ENCODE measurements around the gene TEX36. TPM values are rescaled to one million over a fixed set of nuclear protein-coding genes. Genes with fewer than 3 reads are reported as not detected.

Gene TEX36
- polyA plus RNA-seq (2013, experiment 1 of 2): not detected
- polyA plus RNA-seq (2013, experiment 2 of 2): not detected

- no peak within 1 kb of the TSS for H3K9ac ChIP-seq (ENCODE audit: low read depth, low read length, poor library complexity)
- no peak within 1 kb of the TSS for H2BK5ac ChIP-seq (ENCODE audit: low read length)
- no CpG with 5 or more reads among the region's 3 CpGs for WGBS, 2 donors (ENCODE audit: extremely low coverage in 2 of 2, insufficient read length in 2 of 2, insufficient replicate concordance in 1 of 2)
Observed at GRCh38 chr10:125683063-125683462, at the start of gene TEX36. TSS of gene TEX36 (minus strand) at chr10:125683163. CDS start at chr10:125682989, 174 bp downstream.

GRCh38 chr10:125727436-125727835 is 44.5 kb upstream of the TEX36 start:
- DNase-seq (ENCODE audit: low spot score): no peak
- no peak overlapping the region for H4K8ac ChIP-seq (ENCODE audit: low read depth, low read length)
- H3K79me1 ChIP-seq (ENCODE audit: low read depth, low read length): no peaks in the 10 kb centered on the region
- no peak overlapping the region for H2BK15ac ChIP-seq (ENCODE audit: low read length)
- no peak overlapping the region for H2AFZ ChIP-seq (ENCODE audit: low read length)
- H3K36me3 ChIP-seq (replicated peaks in 1 of 2; ENCODE audit: control insufficient read depth in 2 of 2, insufficient read depth in 2 of 2, low read length in 2 of 2): peaks cover 34 to 99% of the 10 kb centered on the region in 2 donors
- H3K18ac ChIP-seq (ENCODE audit: low read length): no peak overlapping the region
- H3K27ac ChIP-seq (replicated peaks; ENCODE audit: low read length): no peak overlapping the region
- H3K14ac ChIP-seq (ENCODE audit: low read length): no peak overlapping the region
- H4K91ac ChIP-seq (ENCODE audit: low read depth, low read length, poor library complexity): no peak overlapping the region
- H2AK5ac ChIP-seq (ENCODE audit: low read depth, low read length): no peak overlapping the region
- no peak overlapping the region for H3K23ac ChIP-seq (ENCODE audit: low read depth, low read length, poor library complexity)
- no peak overlapping the region for H3K4me2 ChIP-seq (ENCODE audit: insufficient read depth, low read length, poor library complexity, severe bottlenecking)
- H3K27me3 ChIP-seq (ENCODE audit: control insufficient read depth in 3 of 3, insufficient read depth in 3 of 3, low read depth in 1 of 3, low read length in 3 of 3): no peaks in the 10 kb centered on the region
- H3K4me3 ChIP-seq (ENCODE audit: low read length in 2 of 2): no peak overlapping the region
- no peak overlapping the region for H2BK120ac ChIP-seq (ENCODE audit: low read depth, low read length)
- no peak overlapping the region for H2BK12ac ChIP-seq (ENCODE audit: low read length)
- H2BK5ac ChIP-seq (ENCODE audit: low read length): no peak overlapping the region
- H3K9ac ChIP-seq (ENCODE audit: low read depth, low read length, poor library complexity): no peak overlapping the region
- no CpG with 5 or more reads among the region's 3 CpGs for WGBS, 2 donors (ENCODE audit: extremely low coverage in 2 of 2, insufficient read length in 2 of 2, insufficient replicate concordance in 1 of 2)
- no peaks in the 10 kb centered on the region for H3K4me1 ChIP-seq (ENCODE audit: control insufficient read depth in 2 of 2, insufficient read depth in 1 of 2, low read depth in 1 of 2, low read length in 2 of 2)
- H3K4ac ChIP-seq (ENCODE audit: low read length): no peak overlapping the region
- no peaks in the 10 kb centered on the region for H3K9me3 ChIP-seq (replicated peaks in 1 of 2; ENCODE audit: control insufficient read depth in 2 of 2, insufficient read depth in 1 of 2, low read depth in 1 of 2, low read length in 2 of 2)

More at GRCh38 chr10:125683063-125683462, at the start of gene TEX36:
- Histone ChIP-seq H4K91ac (ENCODE audit: low read depth, low read length, poor library complexity) (no peak within 1 kb of the TSS), H3K79me1 (ENCODE audit: low read depth, low read length) (no peaks in the 10 kb centered on the region), H2BK120ac (ENCODE audit: low read depth, low read length) (no peak within 1 kb of the TSS), H3K4me2 (ENCODE audit: insufficient read depth, low read length, poor library complexity, severe bottlenecking) (no peak within 1 kb of the TSS), H4K8ac (ENCODE audit: low read depth, low read length) (no peak within 1 kb of the TSS), H2BK12ac (ENCODE audit: low read length) (no peak within 1 kb of the TSS), H3K14ac (ENCODE audit: low read length) (no peak within 1 kb of the TSS), H3K27me3 (ENCODE audit: control insufficient read depth in 3 of 3, insufficient read depth in 3 of 3, low read depth in 1 of 3, low read length in 3 of 3) (peaks cover 0 to 6% (median 0%) of the 10 kb centered on the region in 3 experiments), H3K4me3 (ENCODE audit: low read length in 2 of 2) (no peak within 1 kb of the TSS), H2BK15ac (ENCODE audit: low read length) (no peak within 1 kb of the TSS), H3K4me1 (ENCODE audit: control insufficient read depth in 2 of 2, insufficient read depth in 1 of 2, low read depth in 1 of 2, low read length in 2 of 2) (peaks cover 2 to 6% of the 10 kb centered on the region in 2 donors), H2AFZ (ENCODE audit: low read length) (no peak within 1 kb of the TSS), H3K4ac (ENCODE audit: low read length) (no peak within 1 kb of the TSS), H3K27ac (replicated peaks; ENCODE audit: low read length) (no peak within 1 kb of the TSS), H2AK5ac (ENCODE audit: low read depth, low read length) (no peak within 1 kb of the TSS), H3K36me3 (replicated peaks in 1 of 2; ENCODE audit: control insufficient read depth in 2 of 2, insufficient read depth in 2 of 2, low read length in 2 of 2) (no peaks in the 10 kb centered on the region), H3K9me3 (replicated peaks in 1 of 2; ENCODE audit: control insufficient read depth in 2 of 2, insufficient read depth in 1 of 2, low read depth in 1 of 2, low read length in 2 of 2) (peaks cover 0 to 2% of the 10 kb centered on the region in 2 donors), H3K18ac (ENCODE audit: low read length) (peak within 1 kb of the TSS; percentile 11), H3K23ac (ENCODE audit: low read depth, low read length, poor library complexity) (no peak within 1 kb of the TSS)
- DNase-seq (ENCODE audit: low spot score): no peak

- WGBS, 2 donors (ENCODE audit: extremely low coverage in 2 of 2, insufficient read length in 2 of 2, insufficient replicate concordance in 1 of 2): no CpG with 5 or more reads among the region's 7 CpGs
- Histone ChIP-seq H3K14ac (ENCODE audit: low read length) (no peak overlapping the region), H4K91ac (ENCODE audit: low read depth, low read length, poor library complexity) (no peak overlapping the region), H2BK120ac (ENCODE audit: low read depth, low read length) (no peak overlapping the region), H3K4me2 (ENCODE audit: insufficient read depth, low read length, poor library complexity, severe bottlenecking) (no peak overlapping the region), H3K4me1 (ENCODE audit: control insufficient read depth in 2 of 2, insufficient read depth in 1 of 2, low read depth in 1 of 2, low read length in 2 of 2) (no peaks in the 10 kb centered on the region), H2BK12ac (ENCODE audit: low read length) (no peak overlapping the region), H3K9me3 (replicated peaks in 1 of 2; ENCODE audit: control insufficient read depth in 2 of 2, insufficient read depth in 1 of 2, low read depth in 1 of 2, low read length in 2 of 2) (no peaks in the 10 kb centered on the region), H3K4ac (ENCODE audit: low read length) (no peak overlapping the region), H3K4me3 (ENCODE audit: low read length in 2 of 2) (no peak overlapping the region), H2BK5ac (ENCODE audit: low read length) (no peak overlapping the region), H4K8ac (ENCODE audit: low read depth, low read length) (no peak overlapping the region), H2BK15ac (ENCODE audit: low read length) (no peak overlapping the region), H3K27ac (replicated peaks; ENCODE audit: low read length) (no peak overlapping the region), H3K23ac (ENCODE audit: low read depth, low read length, poor library complexity) (no peak overlapping the region), H2AK5ac (ENCODE audit: low read depth, low read length) (no peak overlapping the region), H3K9ac (ENCODE audit: low read depth, low read length, poor library complexity) (no peak overlapping the region), H3K36me3 (replicated peaks in 1 of 2; ENCODE audit: control insufficient read depth in 2 of 2, insufficient read depth in 2 of 2, low read length in 2 of 2) (peaks cover 34 to 99% of the 10 kb centered on the region in 2 donors), H2AFZ (ENCODE audit: low read length) (no peak overlapping the region), H3K27me3 (ENCODE audit: control insufficient read depth in 3 of 3, insufficient read depth in 3 of 3, low read depth in 1 of 3, low read length in 3 of 3) (no peaks in the 10 kb centered on the region), H3K79me1 (ENCODE audit: low read depth, low read length) (no peaks in the 10 kb centered on the region), H3K18ac (ENCODE audit: low read length) (no peak overlapping the region)
- DNase-seq (ENCODE audit: low spot score): no peak
Observed at GRCh38 chr10:125726914-125727313, 44.0 kb upstream of the TEX36 start.

GRCh38 chr10:125722811-125723210 is 39.8 kb upstream of the TEX36 start:
- Histone ChIP-seq H3K79me1 (ENCODE audit: low read depth, low read length) (peaks cover 1% of the 10 kb centered on the region), H3K36me3 (replicated peaks in 1 of 2; ENCODE audit: control insufficient read depth in 2 of 2, insufficient read depth in 2 of 2, low read length in 2 of 2) (peaks cover 22 to 73% of the 10 kb centered on the region in 2 donors)

More at GRCh38 chr10:125722811-125723210, 39.8 kb upstream of the TEX36 start:
- Histone ChIP-seq H2BK12ac (ENCODE audit: low read length) (no peak overlapping the region), H3K4me3 (ENCODE audit: low read length in 2 of 2) (no peak overlapping the region), H2BK120ac (ENCODE audit: low read depth, low read length) (no peak overlapping the region), H2BK5ac (ENCODE audit: low read length) (no peak overlapping the region), H3K18ac (ENCODE audit: low read length) (no peak overlapping the region), H4K8ac (ENCODE audit: low read depth, low read length) (no peak overlapping the region), H3K23ac (ENCODE audit: low read depth, low read length, poor library complexity) (no peak overlapping the region), H3K4me1 (ENCODE audit: control insufficient read depth in 2 of 2, insufficient read depth in 1 of 2, low read depth in 1 of 2, low read length in 2 of 2) (peaks cover 1 to 6% of the 10 kb centered on the region in 2 donors), H3K14ac (ENCODE audit: low read length) (no peak overlapping the region), H2AK5ac (ENCODE audit: low read depth, low read length) (no peak overlapping the region), H2AFZ (ENCODE audit: low read length) (no peak overlapping the region), H2BK15ac (ENCODE audit: low read length) (no peak overlapping the region), H3K4ac (ENCODE audit: low read length) (no peak overlapping the region), H3K27ac (replicated peaks; ENCODE audit: low read length) (no peak overlapping the region), H3K9ac (ENCODE audit: low read depth, low read length, poor library complexity) (no peak overlapping the region), H3K9me3 (replicated peaks in 1 of 2; ENCODE audit: control insufficient read depth in 2 of 2, insufficient read depth in 1 of 2, low read depth in 1 of 2, low read length in 2 of 2) (peaks cover 0 to 5% of the 10 kb centered on the region in 2 donors), H3K27me3 (ENCODE audit: control insufficient read depth in 3 of 3, insufficient read depth in 3 of 3, low read depth in 1 of 3, low read length in 3 of 3) (no peaks in the 10 kb centered on the region), H3K4me2 (ENCODE audit: insufficient read depth, low read length, poor library complexity, severe bottlenecking) (no peak overlapping the region), H4K91ac (ENCODE audit: low read depth, low read length, poor library complexity) (no peak overlapping the region)
- WGBS, 2 donors (ENCODE audit: extremely low coverage in 2 of 2, insufficient read length in 2 of 2, insufficient replicate concordance in 1 of 2): 100% methylated on average over 1 of the region's 1 CpG; no CpG with 5 or more reads in 1 of the 2 donors
- no peak for DNase-seq (ENCODE audit: low spot score)

Measured in neuronal stem cell (in vitro differentiated cells).